GM18505 (cell line): ENCODE results near the gene P2RX3.
"Not testable (repeated sequence)": the region's sequence is repeated elsewhere in the genome, so short reads cannot be mapped to it uniquely, and the experiment has no call there.

ENCODE experiments used
- ATAC-seq: cut with Tn5 transposase; IDR thresholded peaks from one replicate; pipeline ENCODE4 v1.9.1; 2021; ENCODE audit not compliant: unreplicated experiment
- POLR2A ChIP-seq: IDR thresholded peaks from 4 replicates; pipeline ENCODE4 v1.6.1; 2011; ENCODE audit warnings: borderline replicate concordance; ENCODE audit not compliant: insufficient read depth, insufficient read length; ENCODE audit errors: extremely low read depth

Gene P2RX3

DNA sequence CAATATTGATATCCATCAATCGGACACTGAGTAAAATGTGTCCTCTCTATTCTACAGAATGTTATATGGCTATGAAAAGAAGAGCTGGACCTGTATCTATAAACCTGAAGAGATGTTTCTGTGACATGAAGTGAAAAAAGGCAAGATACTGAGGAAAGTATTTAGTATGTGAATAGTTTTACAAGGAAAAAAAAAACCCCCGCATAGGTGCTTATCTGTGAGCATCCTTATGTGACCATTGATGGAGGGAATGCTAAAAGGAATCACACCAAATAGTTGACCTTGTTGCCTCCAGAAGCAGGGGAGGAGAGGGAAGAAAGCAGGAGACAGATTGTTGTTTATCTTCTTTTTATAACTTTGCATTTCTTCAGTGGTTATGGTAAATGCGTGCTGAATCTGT is 53.0 kb downstream of the P2RX3 start:
- no peak for TF ChIP-seq POLR2A
- ATAC-seq, result no peak

DNA sequence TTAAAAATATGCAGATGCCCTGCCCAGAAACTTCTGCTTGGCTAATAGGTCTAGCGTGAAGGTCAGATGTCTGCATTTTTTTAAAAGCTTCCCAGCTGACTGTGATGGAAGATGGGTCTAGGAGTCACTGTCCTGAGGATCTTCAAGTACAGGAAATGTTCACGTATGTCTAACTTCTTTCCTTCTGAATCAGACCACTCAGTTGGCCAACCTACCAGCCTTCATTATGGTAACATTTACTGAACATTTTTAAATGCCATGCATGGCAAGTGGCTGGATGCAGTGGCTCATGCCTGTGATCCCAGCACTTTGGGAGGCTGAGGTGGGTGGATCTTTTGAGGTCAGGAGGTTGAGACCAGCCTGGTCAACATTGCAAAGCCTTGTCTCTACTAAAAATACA is 53.4 kb downstream of the P2RX3 start:
- no peak for ATAC-seq

GRCh38 chr11:57392066-57392762 is 54.1 kb downstream of the P2RX3 start:
- no peak for TF ChIP-seq POLR2A
- no peak for ATAC-seq

More for the DNA sequence above, 53.4 kb downstream of the P2RX3 start:
- no peak for TF ChIP-seq POLR2A

- no peak for ATAC-seq
- no peak for TF ChIP-seq POLR2A
Measured at GRCh38 chr11:57392763-57393105, 54.6 kb downstream of the P2RX3 start.

DNA sequence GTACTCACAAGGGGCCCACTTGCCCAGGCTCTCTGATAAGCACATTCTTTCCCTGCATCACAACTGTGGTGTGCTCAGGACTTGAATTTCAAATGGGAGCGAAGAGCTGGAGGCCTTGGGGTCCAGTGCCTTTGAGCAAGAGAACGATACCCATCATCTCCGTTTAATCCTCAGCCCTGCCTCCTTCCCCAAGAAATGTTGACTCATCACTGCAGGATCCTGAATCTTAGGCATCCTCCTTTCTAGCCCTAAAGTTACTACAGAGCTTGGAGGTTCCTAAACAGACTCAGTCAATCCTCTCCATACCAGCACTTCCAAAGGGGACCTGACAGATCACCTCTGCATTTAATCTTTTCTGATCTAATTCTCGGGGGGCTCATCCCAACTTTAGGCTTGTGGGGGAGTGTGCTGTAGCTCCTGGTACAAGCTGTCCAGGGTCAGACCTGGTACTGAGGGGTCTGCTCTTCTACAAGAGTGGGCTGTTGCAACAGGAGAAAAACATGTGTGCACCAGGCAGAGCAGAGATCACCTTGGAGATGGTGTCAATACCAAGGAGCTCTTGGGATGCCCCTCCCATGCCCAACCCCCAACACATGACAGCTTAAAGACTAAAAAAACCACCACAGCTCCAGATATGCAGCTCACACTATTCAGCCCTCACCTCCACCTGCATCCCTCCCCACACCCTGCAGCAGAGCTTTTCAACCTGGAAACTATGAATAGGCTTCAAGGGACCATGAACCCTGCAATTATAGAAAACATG is 56.2 kb downstream of the P2RX3 start:
- ATAC-seq, result no peak
- TF ChIP-seq POLR2A, result no peak

DNA sequence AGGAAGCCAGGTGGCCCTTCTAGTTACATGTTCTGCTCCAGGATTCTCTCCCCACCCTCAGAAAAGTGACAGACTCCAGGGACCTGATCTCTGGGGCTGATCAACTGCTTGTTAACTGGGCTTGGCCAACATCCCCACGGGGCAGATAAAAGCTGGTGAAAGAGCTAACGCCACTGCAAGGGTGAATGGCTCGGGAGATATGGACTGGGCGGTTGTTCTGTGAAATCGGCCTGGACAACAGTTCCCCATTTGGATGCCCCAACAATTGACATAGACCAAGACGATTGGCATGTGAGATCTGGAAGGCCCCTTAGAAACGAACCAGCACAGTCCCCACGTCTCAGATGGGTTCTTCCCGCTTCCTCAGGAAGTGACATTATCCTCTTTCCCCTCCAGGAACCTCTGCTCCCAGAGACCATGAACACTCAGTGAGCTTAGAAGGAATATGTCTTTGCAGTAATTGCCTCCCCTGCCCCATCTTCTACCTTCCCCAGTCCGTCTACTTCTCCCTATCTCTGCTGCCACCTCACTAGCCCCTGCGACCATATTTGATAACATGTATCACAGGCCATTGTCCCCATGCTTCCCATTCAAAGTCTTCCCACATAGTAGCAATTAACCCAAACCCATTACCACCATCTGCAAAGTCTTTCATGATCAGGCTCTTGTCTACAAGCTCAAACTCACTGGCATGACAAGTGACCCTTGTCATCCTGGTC is 57.9 kb downstream of the P2RX3 start:
- no peak for ATAC-seq
- no peak for TF ChIP-seq POLR2A

- TF ChIP-seq POLR2A, result no peak
- no peak for ATAC-seq
Measured at GRCh38 chr11:57396744-57397143, 58.6 kb downstream of the P2RX3 start.

- no peak for TF ChIP-seq POLR2A
- no peak for ATAC-seq
Measured at GRCh38 chr11:57397394-57397990, 59.3 kb downstream of the P2RX3 start.

- ATAC-seq, result no peak
Measured at GRCh38 chr11:57399221-57399620, 61.1 kb downstream of the P2RX3 start.

GRCh38 chr11:57399972-57400578 is 61.9 kb downstream of the P2RX3 start:
- ATAC-seq, result no peak
- TF ChIP-seq POLR2A, result no peak

More at GRCh38 chr11:57399221-57399620, 61.1 kb downstream of the P2RX3 start:
- no peak for TF ChIP-seq POLR2A

DNA sequence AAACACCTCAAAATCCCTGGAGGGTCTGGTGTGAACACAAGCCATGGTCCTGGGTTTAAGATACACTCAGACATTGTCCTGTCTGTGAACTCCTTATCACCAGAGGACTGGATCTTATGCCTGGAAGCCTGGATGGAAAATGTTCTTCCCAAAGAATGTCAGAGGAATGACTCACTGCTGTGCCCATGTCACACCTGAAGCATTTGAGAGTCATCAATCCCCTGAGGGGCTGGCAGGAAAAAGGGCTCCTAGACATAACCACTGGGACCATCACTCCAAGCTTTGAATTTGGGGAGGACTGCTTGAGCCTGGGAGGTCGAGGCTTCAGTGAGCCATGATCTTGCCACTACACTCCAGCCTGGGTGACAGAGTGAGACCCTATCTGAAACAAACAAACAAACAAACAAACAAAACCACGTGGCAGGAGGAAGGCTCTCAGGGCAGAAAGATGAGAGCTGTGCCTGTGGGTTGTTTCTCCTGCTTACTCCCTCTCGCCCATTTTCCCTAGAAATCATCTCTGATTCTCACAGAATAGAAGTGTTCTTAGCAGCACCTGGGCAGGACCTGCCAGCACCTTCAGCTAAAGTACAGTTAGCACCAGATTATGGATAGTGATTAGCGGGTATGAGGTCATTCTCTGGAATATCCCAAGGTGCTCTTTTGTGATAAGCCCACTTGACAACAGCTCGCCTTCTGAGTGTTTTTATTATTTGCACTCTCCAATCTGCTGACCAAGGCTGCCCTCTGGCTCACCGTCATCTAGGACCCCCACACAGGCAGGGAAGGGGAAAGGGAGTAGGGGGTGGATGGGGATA is 64.2 kb downstream of the P2RX3 start:
- ATAC-seq, result no peak
- TF ChIP-seq POLR2A, result no peak

DNA sequence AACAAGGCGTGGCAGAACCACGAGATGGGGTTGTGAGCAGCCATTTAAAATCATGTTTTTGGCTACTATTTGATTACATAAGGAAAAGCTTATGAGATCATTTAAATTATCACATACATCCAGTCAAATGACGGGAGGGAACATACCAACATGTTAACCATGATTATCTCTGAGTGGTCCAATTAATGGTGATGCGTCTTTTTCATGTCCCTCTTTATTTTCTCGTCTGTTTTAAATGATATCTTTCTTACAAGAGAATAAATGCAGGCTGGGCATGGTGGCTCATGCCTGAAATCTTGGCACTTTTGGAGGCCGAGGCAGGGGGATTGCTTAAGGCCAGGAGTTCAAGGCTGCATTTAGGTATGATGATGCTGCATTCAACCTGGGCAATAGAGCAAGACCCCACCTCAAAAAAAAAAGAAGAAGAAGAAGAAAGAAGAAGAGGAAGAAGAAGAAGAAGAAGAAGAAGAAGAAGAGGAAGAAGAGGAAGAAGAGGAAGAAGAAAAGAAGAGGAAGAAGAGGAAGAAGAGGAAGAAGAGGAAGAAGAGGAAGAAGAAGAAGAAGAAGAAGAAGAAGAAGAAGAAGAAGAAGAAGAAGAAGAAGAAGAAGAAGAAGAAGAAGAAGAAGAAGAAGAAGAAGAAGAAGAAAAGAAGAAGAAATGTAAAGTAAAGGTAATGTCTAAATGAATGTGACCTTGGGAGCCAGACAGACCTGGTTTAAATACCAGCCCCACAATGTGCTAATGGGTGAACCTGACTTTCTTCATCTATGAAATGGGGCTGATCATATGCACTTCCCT is 65.0 kb downstream of the P2RX3 start:
- ATAC-seq, result not testable (repeated sequence)

DNA sequence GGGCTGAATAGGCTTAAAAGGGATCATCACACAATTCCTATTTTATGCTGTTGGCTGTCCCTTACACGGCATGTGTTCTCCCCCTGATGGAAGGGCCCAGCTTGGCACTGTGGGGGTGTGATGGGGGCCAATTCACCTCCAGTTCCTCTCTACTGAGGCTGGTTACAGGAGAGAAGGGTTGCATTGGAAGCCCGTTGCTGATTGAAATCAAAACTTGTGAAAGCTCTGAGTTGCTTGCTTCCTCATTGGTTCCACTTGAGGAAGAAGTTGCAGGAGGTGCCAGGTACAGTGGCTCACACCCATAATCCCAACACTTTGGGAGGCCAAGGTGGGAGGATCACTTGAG is 65.6 kb downstream of the P2RX3 start:
- peak; percentile 38 for ATAC-seq
- no peak for TF ChIP-seq POLR2A
